Hematopoietic multipotent progenitor cell treated with erythropoietin and hydrocortisone succinate and interleukin-3 and kit ligand, for 15 days (in vitro differentiated cells): ENCODE results near the gene MTR.
A peak's percentile ranks its signal among the peaks of the same experiment; 100 is the strongest.

Experiments used
- DNase-seq: peaks from one replicate; pipeline ENCODE4 v3.0.0-alpha.2; 2015; ENCODE audit warnings: low spot score

Gene MTR

DNA sequence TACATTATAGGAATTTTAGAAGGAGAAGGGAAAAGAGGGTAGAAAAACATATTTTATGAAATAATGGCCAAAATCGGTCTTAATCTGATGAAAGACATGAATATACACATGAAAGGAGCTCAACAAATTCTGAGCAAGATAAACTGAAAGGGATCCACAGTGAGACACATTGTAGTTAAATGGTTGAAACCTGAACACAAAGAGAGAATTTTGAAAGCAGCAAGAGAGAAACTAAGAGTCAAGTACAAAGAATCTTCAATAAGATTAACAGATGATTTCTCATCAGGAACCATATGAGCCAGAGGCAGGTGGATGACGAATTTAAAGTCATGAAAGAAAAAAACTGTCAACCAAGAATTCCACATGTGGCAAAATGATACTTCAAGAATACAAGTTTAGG lies 15.8 kb upstream of the MTR start:
- DNase-seq, result no peak

DNA sequence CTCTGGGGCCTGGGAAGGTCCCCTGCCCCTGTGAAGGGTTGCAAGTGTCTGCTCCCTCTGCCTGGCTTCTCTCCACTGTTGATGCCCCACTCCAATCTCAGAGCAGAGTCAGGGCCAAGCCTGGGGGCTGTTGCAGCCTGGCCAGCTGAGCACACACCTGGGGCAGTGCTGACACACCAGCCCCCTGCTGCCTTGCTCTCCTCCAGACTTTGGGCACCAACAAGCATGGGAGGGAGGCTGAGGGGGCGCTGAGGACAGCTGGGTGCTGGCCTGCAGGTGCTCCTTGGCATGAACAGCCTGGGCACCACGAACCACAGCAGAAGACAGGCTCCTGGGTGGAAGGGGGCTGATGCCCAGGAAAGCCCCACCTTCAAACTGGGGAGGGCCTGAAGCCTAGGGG lies 9.6 kb upstream of the MTR start:
- DNase-seq, result no peak

DNA sequence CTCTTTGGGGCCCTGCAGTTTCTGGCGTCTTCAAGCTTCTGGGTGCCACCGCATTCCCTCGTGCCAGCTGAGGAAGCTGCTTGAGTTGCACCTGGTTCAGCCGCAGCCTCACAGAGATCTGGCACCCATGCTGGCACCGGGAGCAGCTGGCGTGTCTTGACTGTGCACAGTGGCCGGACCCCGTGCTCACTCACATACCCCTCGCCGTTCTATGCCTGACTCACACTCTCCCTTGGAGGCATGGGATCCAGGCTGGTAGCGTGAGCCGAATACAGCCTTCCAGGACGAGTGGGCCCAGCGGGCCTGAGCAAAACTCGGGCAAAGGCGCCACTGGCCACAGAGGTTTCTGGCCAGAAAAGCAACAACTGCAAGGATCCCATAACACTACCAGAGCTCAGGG lies 8.6 kb upstream of the MTR start:
- DNase-seq, result no peak

DNA sequence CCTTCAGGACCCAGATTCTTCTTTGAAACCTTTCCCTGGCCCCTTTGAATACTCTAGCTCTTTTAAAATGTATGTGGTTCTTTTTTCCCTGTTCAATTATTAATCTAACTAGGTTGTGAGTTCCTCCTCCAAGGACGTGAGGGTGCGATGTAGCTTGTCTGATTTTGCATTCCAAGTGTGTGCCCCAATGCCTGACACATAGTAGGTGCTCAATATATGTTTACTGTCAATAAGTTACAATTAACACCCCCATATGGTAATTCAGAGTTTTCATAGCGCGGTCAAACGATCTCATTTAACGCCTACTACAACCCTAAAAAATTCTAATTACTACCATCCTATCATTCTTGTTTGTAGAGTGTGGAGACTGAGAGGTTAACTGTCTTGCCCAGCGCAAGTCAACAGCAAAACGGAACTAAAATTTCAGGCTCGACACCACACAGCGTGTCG lies 482 bp upstream of the MTR start:
- no peak for DNase-seq

DNA sequence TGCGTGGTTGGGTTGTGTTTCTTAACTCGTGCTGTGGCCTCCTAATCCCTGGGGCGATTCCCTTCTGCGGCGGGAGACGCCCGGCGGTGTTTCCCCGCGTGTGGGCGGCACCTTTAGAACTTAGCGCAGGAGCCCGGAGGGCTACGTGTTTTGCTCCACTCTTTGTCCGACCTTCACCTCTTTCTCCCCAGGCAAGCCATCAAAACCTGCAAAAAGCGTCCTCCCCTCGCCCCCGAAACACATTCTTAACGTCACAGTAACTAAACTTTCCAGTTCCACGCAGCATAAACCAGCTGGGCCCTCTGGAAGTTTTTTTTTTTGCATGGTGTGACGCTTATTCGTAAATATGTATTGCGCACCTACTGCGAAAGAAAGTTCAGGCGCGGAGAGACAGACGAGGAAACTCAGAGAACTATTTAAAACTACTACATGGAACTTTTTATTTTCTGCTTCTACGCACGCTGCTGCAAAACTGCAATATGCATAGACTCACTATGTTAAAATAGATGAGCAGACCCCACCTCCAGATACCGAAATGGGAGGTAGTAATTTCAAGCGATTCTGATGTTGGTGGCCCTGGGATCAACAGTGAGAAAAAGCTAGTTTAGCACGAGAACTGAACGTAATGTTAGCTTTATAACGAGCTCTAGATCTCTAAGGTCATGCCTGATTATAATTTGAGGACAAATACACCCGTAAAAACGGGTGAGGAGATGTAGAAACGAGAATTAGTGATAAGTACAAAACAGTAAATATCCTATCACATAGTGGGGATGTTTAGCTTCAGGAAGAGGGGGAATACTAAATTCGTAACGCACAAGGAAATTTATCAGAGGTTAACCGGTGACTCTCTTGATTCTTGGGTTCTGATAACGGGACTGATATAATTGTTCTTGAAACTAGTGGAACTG lies 920 bp downstream of the MTR start:
- peak; percentile 13 for DNase-seq

DNA sequence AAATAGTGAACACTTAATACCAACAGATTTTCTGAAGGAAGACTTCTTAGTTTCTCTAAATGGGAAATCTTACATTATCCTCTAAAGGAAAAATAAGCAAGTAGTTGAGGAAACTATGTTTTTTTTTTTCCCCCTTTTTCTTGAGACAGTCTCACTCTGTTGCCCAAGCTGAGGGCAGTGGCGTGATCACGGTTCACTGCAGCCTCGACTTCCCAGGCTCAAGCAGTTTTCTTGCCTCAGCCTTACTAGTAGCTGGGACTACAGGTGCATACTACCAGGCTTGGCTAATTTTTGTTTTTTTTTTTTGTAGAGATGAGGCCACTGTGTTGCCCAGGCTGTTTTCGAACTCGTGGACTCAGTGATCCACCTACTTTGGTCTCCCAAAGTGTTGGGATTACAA lies 3.9 kb downstream of the MTR start:
- no peak for DNase-seq

DNA sequence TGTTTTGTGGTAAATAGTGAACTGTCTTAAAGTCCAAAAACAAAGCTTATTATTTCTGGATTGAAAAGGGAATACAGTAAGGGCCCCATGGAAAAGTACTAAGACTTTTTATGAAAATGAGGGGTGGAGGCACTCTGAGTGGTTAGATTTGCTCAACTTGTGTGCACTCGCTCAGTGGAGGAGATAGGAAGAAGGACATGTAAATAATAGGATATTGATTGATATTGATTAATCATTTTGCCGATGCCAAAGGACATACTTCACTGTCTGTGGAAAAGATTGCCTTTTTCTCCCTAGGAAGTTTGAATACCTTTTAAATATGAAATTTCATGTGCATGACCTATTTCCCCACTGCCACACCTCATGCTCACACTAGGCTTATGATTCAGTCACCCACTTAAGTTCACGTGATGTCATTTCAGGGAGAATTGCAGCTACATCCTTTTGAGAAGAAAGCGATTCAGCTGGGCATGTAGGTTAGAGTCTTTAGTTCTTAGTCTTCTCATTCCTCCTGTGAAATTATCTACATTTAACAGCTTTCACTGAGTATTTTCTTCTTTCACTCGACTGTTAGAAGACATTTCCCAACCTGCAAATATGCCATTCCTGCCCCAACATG lies 5.0 kb downstream of the MTR start:
- DNase-seq, result no peak

DNA sequence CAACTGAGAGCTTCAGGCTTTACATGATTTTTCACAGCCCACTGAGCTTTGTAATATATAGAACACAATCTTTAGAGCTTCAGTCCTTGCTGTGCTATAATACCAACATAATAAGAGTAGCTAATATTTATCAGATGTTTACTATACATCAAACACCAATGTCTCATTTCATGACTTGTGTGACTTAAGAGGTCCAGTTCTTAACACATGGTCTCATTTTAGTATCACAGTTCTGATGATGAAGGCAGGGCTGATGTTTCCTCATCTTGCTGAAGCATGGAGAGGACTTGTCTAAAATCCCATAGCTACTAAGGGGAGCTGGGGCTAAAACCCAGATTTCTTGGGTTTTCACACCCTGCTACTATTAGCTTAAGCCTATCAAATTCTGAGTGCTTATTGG lies 5.5 kb downstream of the MTR start:
- DNase-seq, result no peak

DNA sequence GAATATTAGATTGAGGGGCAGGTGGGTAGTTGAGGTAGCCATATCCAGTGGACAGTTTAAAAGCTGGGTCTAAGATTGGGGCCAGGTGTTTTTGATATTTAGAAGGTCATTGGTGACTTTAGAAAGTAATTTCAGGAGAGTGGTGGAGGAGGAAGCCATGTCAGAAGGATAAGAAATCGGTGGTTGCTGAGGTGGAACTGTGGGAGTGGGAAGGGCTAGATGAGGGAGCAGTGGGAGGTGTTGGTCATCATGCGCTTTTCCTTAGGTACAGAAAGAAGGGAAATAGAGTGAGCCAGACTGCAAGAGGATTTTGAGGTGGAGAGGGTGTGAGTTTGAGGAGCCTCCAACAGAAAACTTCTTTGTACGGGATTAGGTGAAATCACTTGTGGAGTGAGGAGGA lies 7.2 kb downstream of the MTR start:
- no peak for DNase-seq

DNA sequence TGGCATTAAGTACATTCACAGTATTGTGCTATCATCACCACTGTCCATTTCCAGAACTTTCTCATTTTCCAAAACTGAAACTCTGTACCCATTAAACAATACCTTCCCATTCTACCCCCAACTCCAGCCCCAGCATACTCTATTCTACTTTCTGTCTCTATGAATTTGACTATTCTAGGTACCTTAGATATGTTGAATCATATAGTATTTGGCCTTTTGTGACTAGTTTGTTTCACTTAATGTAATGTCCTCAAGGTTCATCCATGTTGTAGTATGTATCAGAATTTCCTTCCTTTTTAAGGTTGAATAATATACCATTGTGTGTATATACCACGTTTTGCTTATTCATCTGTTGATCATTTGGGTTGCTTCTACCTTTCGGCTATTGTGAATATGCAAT lies 11.5 kb downstream of the MTR start:
- no peak for DNase-seq

DNA sequence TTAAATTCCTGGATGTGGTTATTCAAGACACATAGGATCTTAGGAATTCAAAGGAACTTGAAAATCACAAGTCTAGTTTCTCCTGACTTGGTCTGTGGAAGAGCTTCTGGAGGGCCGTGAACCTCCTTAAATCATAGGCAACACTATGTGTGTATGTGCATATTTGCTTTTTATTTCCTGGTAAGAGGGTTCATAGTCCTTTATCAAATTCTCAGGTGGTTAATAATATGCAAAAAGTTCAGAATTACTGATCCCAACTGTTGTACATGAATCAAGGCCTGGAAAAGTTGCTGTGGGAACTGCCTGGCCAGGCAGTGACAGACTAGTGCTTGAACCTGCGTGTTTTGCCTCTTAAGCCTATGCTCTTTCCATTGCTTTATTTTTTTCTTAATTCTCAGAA lies 12.9 kb downstream of the MTR start:
- DNase-seq, result no peak

DNA sequence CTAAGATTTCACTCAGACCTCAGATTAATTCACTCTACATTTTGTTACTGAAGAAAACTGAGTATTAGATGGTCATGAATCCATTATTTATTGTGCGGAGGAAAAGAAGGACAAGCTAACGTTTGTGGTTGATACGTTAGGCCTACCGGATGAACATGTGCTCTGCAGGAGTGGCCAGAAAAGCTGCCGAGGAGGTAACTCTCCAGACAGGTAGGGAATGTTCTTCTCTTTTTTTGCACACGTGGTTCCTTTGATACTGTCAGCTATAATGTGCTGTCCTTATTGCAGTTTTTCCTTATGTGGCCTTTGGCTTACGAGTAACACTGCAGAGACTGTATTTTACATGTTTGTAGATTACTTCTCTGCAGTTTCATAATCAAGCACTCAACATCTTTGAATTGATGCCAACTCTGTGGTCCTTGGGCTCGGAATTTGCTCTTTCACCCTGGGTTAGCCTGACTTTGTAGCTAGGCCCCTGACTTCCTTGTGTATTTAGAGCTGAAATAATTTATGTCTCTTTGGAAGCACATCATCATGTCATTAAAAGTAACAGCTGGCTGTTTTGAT lies 13.6 kb downstream of the MTR start:
- no peak for DNase-seq

DNA sequence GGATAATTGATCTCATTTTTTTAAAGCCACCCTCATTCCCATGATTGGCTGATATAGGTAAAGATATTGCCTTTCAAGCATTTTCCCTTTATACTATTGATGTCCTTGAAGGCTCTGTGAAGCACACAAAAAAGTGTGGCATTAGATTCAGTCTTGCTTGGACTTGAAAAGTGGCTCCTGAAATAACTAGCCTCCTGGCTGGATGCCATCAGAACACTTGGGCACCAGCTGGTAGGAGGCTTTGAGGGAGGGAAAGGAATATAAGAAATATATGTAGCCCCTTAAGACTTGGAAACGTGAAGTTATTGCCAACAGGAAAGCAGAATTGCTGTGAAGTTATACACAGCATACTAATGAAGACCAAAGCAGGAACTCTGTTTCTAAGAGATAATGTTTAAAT lies 14.1 kb downstream of the MTR start:
- no peak for DNase-seq

DNA sequence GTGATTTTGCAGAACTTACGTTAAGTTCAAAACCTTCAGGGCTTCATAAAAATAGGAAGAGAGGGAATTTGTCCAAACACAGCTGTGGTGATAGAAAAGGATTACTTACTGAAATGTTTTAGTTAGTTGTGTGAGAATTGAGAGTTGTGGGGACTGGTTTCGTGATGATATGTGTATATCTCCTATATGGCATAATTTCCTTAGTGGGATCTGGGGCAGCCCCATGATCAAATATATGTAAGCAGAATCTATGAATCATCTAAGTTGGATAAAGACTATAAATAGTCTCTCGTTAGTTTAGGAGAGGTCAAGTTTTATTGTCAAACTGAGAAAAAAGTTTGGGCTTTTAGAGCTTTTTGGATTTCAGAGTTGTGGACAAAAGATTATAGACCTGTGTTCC lies 14.9 kb downstream of the MTR start:
- DNase-seq, result no peak

DNA sequence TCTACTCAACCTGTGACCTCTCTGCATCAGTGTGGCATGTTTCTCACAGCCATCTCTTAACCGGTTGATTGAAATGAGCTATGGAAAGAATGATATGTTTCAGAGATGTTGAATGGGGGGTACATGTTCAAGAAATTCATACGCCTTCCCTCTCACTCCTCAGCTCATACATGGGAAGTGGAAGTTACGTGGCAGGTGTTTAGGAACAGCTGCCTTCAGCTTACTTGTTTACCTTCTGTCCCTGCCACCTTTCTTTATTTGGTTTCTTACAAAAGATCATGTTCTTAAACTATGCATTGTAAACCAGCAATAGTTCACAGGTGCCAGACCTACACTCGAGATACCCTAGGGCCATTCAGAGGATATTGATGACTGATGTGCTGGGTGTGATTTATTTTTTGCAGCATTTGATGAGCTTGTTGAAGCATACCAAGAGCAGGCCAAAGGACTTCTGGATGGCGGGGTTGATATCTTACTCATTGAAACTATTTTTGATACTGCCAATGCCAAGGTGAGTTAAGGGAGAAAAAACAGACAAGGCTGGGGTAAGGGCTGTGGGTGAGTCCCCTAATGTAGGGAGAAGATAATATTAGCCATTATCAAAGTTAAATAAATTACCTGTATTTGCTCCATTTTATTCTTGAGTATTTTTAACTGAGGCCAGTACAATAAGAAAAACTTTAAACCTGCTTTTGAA lies 17.4 kb downstream of the MTR start:
- no peak for DNase-seq

DNA sequence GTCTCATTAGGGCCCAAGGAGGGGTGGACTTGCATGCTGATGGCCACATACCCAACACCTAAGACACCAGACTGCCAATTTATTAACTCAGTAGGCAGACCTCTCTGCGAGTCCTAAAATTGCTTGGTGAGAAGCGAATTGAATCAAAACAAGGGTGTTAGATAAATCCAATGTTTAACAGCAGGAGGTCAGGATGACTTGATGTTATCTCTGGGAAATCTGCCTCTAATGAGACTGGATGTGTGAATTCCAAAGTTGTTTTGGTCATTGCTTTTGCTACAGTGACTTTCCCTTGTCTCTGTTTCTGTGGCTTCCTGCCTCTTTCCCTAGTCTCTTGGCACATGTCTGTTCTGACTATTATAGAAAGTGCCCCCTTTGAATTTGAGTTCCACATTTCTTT lies 20.8 kb downstream of the MTR start:
- DNase-seq, result no peak

DNA sequence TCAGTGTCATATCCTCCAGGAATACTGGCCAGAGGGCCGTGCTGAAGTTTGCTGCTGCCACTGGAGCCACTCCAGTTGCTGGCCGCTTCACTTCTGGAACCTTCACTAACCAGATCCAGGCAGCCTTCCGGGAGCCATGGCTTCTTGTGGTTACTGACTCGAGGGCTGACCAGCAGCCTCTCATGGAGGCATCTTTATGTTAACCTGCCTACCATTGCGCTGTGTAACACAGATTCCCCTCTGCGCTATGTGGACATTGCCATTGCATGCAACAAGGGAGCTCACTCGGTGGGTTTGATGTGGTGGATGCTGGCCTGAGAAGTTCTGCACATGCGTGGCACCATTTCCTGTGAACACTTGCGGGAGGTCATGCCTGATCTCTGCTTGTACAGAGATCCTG lies 24.8 kb downstream of the MTR start:
- DNase-seq, result no peak

DNA sequence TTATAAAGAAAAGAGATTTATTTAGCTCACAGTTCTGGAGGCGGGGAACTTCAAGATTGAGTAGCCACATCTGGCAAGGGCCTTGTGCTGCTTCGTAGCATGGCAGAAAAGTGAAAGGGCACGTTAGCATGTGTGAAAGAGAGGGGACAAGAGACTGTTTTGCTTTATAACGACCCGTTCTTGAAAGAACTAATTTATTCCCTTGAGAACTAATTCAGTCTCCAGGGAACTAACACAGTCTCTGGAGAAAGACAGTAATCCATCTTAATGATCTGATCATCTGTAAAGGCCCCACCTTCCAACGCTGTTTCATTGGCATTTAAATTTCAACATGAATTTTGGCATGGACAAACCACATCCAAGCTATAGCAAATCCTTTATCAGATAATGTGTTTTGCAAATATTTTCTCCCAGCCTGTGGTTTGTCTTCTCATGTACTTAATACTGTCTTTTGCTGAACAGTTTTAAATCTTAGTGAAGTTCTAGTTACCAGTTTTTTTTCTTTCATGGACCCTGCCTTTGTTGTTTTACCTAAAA lies 26.1 kb downstream of the MTR start:
- DNase-seq, result no peak

DNA sequence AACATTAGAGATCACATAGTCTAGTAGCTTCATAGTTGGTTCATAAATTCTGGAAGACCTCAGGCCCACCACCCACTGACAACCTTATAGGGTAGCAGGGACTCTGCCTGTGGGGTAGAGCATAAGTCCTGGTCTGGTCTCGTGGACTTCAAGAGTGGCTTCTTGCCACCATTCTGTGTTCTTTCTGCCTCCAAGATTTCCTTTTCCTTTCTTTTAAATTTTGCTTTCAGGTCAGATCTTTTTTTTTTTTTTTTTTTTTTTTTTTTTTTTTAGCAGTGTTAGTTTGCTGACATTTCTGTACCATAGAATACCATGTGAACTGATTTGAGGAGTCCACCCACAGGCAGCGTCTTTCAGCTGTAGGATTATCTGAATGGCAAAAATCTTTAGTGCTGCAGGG lies 28.5 kb downstream of the MTR start:
- no peak for DNase-seq

DNA sequence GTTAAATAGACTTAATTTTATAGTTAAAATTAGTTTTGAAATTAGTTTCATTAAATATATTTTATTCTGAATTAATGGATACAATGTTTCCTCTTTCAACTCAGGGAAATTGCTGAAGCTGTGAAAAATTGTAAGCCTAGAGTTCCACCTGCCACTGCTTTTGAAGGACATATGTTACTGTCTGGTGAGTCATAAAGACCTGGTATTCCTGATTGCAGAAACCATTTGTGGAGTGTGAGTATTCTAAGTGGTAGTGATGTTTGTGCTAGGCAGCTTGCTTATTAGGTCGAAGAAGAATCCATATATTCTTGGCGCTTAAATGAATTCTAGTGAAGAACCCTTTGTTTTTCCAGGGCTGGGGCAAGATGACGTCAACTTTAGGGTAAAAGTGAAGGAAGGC lies 34.0 kb downstream of the MTR start:
- DNase-seq, result no peak

DNA sequence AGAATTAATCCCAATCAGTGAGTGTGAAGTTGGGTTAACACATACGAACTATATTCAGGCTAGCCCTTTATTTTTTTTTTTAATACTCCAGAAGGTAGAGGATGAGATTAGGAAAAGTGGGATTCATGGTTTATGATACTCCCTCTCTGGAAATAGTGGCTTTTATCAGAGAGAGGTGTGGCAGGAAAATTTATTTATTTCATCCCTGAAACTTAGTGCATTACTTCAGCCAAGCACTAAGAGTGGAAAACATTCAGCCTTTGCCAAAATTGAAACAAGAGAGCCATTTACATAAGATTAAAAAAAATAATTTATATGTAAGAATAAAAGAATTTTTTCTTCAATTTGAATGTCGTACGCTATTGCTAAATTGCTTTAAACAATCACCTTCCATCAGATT lies 35.0 kb downstream of the MTR start:
- no peak for DNase-seq

DNA sequence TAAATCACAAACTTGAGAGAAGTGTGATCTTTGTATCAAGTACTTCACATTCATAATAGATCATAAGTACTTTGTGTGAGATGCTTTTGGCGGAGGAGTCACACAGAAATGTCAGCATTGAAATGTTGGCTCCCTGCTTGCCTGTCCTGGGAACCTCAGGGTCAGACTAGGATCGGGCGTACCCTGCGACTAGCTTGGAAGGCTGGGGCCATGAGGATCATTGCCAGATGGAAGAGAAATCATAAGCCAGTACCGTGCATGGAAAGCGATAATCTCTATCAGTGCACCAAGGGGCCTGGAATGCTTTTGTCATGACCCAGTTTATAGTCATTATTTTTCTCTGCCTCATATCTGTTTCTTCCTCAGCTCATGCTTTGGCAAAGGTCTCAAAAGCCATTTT lies 35.5 kb downstream of the MTR start:
- DNase-seq, result no peak

DNA sequence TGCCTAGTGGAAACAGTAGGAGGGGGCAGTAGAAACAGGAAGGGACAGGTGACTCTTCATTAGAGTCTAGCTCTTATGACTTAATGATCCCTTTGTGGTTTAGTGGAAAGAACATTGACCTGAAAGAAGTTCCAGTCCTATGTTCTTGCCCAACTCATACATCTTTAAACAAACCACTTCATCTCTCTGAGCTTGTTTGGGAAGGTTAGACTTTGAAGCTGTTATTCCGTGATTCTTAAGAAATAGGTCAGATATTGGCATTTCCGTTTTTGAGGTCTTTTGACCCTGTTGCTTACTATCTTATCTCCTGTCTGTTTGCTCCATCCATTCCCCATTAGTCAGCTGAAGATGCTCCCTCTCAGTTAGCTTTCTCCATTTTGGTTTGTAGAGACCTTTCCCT lies 38.5 kb downstream of the MTR start:
- DNase-seq, result no peak
